Adipose tissue (tissue), 3 donors: ENCODE data around the gene CDK11B. TPM values are rescaled to one million over a fixed set of nuclear protein-coding genes. Genes with fewer than 3 reads are reported as not detected.
"Not testable (repeated sequence)": the region's sequence is repeated elsewhere in the genome, so short reads cannot be mapped to it uniquely, and the experiment has no call there.

ENCODE experiments used
- H3K27ac ChIP-seq: one replicate; pipeline ENCODE4 v1.5.1; 2013; ENCODE audit warnings: low read depth, low read length
- WGBS, 3 donors: extraction: QIAGEN DNeasy Blood & Tissue Kit; methylation state at CpG; one replicate each; pipeline ENCODE4 v1.1.7; 2013; 5-methylcytosine and 5-hydroxymethylcytosine counted together
- polyA plus RNA-seq, 3 donors: library from polyadenylated mRNA; stranded (reverse); fragments of 200-250 nt; gene quantifications; one replicate each; pipeline ENCODE4 v1.2.3, GENCODE V29; 2013
- donor health status: healthy with polysubstance abuse.
- donor health status: Bipolar disorder and iron deficiency.
- donor health status: healthy.

Gene CDK11B
- polyA plus RNA-seq, 3 donors = 17.6 to 35.4 (median 26.6) TPM

DNA sequence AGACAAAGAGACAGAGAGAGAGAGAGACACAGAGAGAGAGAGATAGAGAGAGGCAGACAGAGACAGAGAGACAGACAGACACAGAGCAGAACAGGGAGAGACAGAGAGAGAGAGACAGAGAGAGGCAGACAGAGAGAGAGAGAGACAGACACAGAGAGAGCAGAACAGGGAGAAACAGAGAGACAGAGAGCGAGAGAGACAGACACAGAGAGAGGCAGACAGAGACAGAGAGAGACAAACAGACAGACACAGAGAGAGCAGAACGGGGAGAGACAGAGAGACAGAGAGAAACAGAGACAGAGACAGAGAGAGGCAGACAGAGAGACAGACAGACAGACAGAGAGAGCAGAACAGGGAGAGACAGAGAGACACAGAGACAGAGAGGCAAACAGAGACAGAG, 63.5 kb downstream of the CDK11B start:
- H3K27ac ChIP-seq = not testable (repeated sequence)
- 85 to 89% (median 86%) methylated on average over 2 of the region's 2 CpGs for WGBS, 3 donors

DNA sequence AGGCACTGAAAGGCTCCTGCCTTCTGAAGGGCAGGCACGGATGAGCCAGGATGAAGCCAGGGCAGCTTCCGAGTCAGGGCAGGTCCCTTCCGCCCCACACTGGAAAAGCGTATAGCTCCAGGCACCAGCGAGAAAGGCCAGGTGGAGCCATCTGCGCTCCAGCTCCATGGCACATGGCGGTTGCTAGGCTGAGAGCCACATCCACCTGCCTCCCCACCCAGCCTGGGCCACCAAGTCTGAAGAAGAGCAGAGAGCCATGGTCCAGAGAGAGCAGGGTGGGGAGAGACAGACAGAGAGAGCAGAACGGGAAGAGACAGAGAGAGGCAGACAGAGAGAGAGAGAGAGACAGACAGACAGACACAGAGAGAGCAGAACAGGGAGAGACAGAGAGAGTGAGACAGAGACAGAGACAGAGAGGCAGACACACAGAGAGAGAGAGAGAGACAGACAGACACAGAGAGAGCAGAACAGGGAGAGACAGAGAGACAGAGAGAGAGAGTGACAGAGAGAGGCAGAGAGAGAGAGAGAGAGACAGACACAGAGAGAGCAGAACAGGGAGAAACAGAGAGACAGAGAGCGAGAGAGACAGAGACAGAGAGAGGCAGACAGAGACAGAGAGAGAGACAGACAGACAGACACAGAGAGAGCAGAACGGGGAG, 64.1 kb downstream of the CDK11B start:
- no peak overlapping the region for H3K27ac ChIP-seq
- WGBS, 3 donors = 63 to 64% (median 63%) methylated on average over 10 of the region's 10 CpGs

DNA sequence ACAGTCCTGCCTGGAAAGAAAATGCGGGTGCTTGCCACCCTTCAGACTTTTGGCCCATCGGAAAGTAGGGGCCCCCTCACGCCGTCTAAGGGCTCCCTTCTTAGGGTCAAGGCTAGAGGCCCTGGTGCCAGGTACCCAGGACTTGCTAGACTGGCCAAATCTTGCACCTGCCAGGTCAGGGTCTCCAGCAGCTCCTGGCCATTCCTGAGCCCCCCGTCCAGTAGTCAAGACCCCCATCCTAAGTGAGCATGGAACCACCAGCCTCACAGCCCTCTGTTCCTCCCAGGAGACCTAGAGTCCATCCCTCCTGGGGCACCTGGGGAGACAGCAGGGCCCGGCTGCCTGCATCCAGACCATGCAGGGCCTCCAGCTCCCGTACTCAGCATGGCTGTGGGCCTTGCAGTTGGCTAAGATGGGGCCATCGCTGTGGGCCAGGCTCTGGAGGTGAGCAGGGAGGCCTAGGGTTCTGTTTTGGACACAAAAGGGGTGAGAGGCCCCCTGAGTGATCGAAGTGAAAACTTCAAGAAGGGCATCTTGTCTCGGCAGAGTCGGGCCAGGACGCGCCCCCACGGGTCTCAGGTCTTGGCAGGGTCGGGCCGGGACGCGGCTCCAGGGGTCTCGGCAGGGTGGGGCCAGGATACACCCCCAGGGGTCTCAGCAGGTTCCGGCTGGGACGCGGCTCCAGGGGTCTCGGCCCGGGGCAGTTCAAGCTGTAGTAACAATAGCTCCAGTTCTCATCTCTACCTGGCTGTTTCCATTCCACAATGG, 64.8 kb downstream of the CDK11B start:
- 78 to 87% (median 86%) methylated on average over 24 of the region's 24 CpGs for WGBS, 3 donors
- H3K27ac ChIP-seq = no peak overlapping the region

DNA sequence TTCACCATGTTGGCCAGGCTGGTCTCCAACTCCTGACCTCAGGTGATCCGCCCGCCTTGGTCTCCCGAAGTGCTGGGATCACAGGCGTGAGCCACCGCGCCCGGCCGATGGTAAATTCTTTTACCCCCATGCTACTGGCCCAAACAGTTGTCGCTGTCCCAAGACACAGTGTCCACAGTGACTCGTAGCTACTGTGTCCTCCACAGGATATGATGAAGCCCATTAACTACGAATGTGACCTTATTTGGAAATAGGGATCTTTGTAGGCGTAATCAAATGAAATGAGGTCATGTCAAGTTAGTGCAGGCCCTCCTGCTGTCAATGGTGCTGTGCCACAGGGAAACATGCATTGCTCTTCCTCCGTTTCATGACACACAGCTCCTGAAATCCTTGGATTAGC, 67.4 kb downstream of the CDK11B start:
- WGBS, 3 donors = 85 to 91% (median 88%) methylated on average over 11 to 13 of the region's 13 CpGs

More for the DNA sequence above, 67.4 kb downstream of the CDK11B start:
- no peak overlapping the region for H3K27ac ChIP-seq

Other genes with a start within 250 kb of the CDK11B start
- 10 to 100 TPM in 2 of 3 donors, 1 to 10 TPM in 1; 9.9 to 25.5 (median 10.6) TPM for gene ANKRD65, start 237.7 kb downstream of the CDK11B start, polyA plus RNA-seq
- 10 to 100 TPM in 2 of 3 donors, 1 to 10 TPM in 1; 7.8 to 53.1 (median 42.1) TPM for gene VWA1, start 223.3 kb downstream of the CDK11B start, polyA plus RNA-seq
- gene ATAD3C, start 209.3 kb downstream of the CDK11B start, polyA plus RNA-seq = 10 to 100 TPM in 1 of 3 donors, 1 to 10 TPM in 1, under 1 TPM in 1; 0.34 to 10.3 (median 2.2) TPM
- gene ATAD3B, start 187.2 kb downstream of the CDK11B start, polyA plus RNA-seq = 10 to 100 TPM; 13.6 to 27.5 (median 14.2) TPM
- gene ATAD3A, start 146.8 kb downstream of the CDK11B start, polyA plus RNA-seq = 10 to 100 TPM; 12.9 to 23.1 (median 14.2) TPM
- 1 to 10 TPM in 2 of 3 donors, under 1 TPM in 1; 0.85 to 4.3 (median 2.1) TPM for gene TMEM240, start 118.4 kb downstream of the CDK11B start, polyA plus RNA-seq
- gene SSU72, start 84.1 kb downstream of the CDK11B start, polyA plus RNA-seq = 100 to 1,000 TPM in 2 of 3 donors, 10 to 100 TPM in 1; 63.1 to 139 (median 133) TPM
- gene FNDC10, start 58.9 kb downstream of the CDK11B start, polyA plus RNA-seq = 1 to 10 TPM in 1 of 3 donors, under 1 TPM in 2; 0.52 to 2.2 (median 0.70) TPM
- gene MIB2, start 43.5 kb downstream of the CDK11B start, polyA plus RNA-seq = 10 to 100 TPM; 37.0 to 65.3 (median 41.8) TPM
- gene MMP23B, start 26.8 kb downstream of the CDK11B start, polyA plus RNA-seq = 10 to 100 TPM in 1 of 3 donors, 1 to 10 TPM in 1, under 1 TPM in 1; 0.89 to 24.4 (median 3.4) TPM
- gene SLC35E2B, start 33.8 kb upstream of the CDK11B start, polyA plus RNA-seq = 10 to 100 TPM; 15.1 to 19.5 (median 18.5) TPM
- gene CDK11A, start 65.4 kb upstream of the CDK11B start, polyA plus RNA-seq = 10 to 100 TPM; 10.5 to 52.6 (median 21.5) TPM
- 100 to 1,000 TPM in 1 of 3 donors, 10 to 100 TPM in 2; 33.2 to 131 (median 73.2) TPM for gene NADK, start 119.5 kb upstream of the CDK11B start, polyA plus RNA-seq
- 100 to 1,000 TPM in 2 of 3 donors, 10 to 100 TPM in 1; 67.2 to 180 (median 148) TPM for gene GNB1, start 232.1 kb upstream of the CDK11B start, polyA plus RNA-seq